Activated naive CD8-positive, alpha-beta T cell treated with anti-CD3 and anti-CD28 coated beads, Interleukin-2, amount 50 U/mL, for 24 hours (primary cell): ENCODE measurements around the gene CFAP65.

Source experiments
- ATAC-seq: fragments of 150-1000 bp; cut with Tn5 transposase; one replicate; pipeline ENCODE4 v1.10.0; 2021
- DNase-seq: peaks from one replicate; pipeline ENCODE4 v3.0.0; 2021
- H3K27ac Mint-ChIP-seq: one replicate; pipeline ENCODE4 v1.8.0; 2021; ENCODE audit warnings: mild to moderate bottlenecking, mixed read lengths
- H3K27me3 Mint-ChIP-seq: one replicate; pipeline ENCODE4 v1.8.0; 2021; ENCODE audit warnings: mixed read lengths
- H3K36me3 Mint-ChIP-seq: one replicate; pipeline ENCODE4 v1.8.0; 2021; ENCODE audit warnings: low read depth, mixed read lengths
- H3K4me1 Mint-ChIP-seq: one replicate; pipeline ENCODE4 v1.8.0; 2021; ENCODE audit warnings: mixed read lengths
- H3K4me3 Mint-ChIP-seq: one replicate; pipeline ENCODE4 v1.8.0; 2021; ENCODE audit warnings: mild to moderate bottlenecking, moderate library complexity, mixed read lengths
- H3K9me3 Mint-ChIP-seq: one replicate; pipeline ENCODE4 v1.8.0; 2021; ENCODE audit warnings: mixed read lengths

CFAP65 gene

DNA sequence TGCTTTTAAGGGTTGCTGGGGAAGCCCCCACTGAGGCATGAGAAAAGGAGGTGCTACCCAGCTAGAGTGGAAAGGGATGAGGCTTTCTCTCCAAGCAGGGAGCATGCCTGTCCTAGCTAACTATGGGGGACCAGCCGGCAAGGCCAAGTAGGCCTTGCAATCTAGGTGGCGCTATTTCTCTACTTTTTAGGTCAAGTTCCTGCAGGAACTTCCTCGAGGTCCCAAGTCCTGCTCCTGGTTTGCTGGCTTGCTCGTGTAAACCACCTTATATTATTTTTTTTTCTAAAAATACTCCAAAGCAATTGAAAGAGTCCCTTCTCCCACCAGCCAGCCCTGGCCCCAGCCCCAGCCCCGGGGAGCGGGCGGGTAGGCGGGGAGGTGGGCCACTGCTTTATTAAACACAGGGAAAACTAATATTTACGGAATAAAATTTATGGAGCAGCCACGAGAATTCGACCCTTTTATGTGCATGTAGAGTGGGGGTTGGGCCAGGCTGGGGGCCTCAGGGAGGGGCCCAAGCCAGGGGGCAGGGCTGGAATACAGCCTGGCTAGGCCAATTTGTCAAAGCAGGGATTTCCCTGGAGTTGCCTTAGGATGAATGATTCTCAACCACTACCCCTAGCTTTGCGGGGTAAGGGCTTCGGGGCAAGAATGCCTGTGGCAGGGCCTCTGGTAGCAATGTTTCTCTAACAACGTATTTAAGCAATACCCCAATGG, 32.3 kb upstream of the CFAP65 start:
- ATAC-seq (no peak), DNase-seq (peak; percentile 14)
- Mint-ChIP-seq H3K27me3 (no peaks in the 10 kb centered on the region), H3K36me3 (peaks cover 6% of the 10 kb centered on the region), H3K4me3 (no peak overlapping the region), H3K27ac (no peak overlapping the region), H3K4me1 (no peaks in the 10 kb centered on the region), H3K9me3 (no peaks in the 10 kb centered on the region)

GRCh38 chr2:219072741-219073250, 31.5 kb upstream of the CFAP65 start:
- Mint-ChIP-seq H3K36me3 (peaks cover 6% of the 10 kb centered on the region), H3K27me3 (no peaks in the 10 kb centered on the region), H3K27ac (no peak overlapping the region), H3K9me3 (no peaks in the 10 kb centered on the region), H3K4me1 (no peaks in the 10 kb centered on the region), H3K4me3 (no peak overlapping the region)
- ATAC-seq (no peak), DNase-seq (no peak)

GRCh38 chr2:219071131-219071816, 30.0 kb upstream of the CFAP65 start:
- Mint-ChIP-seq H3K27me3 (no peaks in the 10 kb centered on the region), H3K4me1 (no peaks in the 10 kb centered on the region), H3K27ac (no peak overlapping the region), H3K4me3 (no peak overlapping the region), H3K9me3 (no peaks in the 10 kb centered on the region), H3K36me3 (peaks cover 6% of the 10 kb centered on the region)
- no peak for DNase-seq
- ATAC-seq, result no peak

DNA sequence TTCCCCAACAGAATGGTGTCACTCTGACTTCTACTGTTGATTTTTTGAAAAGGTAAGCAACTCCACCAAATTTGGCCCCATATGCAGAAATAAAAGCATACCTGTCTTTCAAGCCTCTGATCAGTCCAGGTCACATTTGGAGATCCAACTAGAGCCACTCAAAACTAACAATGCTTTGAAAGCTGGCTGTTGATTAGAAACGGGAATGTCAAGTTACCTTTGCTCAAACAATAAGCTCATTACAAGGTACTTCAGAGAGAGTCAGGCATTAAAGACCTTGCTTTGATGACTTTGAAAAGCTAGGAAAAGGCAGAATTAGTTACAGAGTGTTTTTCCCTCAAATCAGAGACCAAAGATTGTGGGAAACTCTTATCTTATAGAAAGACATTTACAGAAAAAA, 24.2 kb upstream of the CFAP65 start:
- no peaks in the 10 kb centered on the region for H3K9me3 Mint-ChIP-seq
- H3K4me1 Mint-ChIP-seq, result peaks cover 2% of the 10 kb centered on the region
- peaks cover 2% of the 10 kb centered on the region for H3K36me3 Mint-ChIP-seq
- H3K27ac Mint-ChIP-seq, result no peak overlapping the region
- ATAC-seq (no peak), DNase-seq (no peak)
- peaks cover 25% of the 10 kb centered on the region for H3K27me3 Mint-ChIP-seq
- no peak overlapping the region for H3K4me3 Mint-ChIP-seq

DNA sequence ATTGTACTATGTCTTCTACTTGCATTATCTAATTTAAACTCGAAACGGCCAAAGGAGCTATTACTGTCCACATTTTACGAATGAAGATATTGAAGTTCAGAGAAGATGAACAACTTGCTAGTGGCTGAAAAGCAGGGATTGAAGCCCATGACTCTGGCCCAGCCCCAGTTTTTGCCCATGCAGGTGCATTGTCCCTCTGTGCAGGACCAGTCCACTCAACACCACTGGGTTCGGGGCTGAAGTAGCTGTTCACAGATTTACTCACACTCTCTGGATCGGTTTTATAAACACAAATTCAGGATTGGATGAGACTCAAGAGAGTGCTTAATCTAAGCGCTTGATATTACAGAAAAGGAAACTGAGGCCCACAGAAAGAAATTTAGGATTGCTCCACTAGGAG, 20.8 kb upstream of the CFAP65 start:
- ATAC-seq, result no peak
- no peak for DNase-seq
- Mint-ChIP-seq H3K4me1 (peaks cover 20% of the 10 kb centered on the region), H3K4me3 (no peak overlapping the region), H3K36me3 (peaks cover 2% of the 10 kb centered on the region), H3K9me3 (no peaks in the 10 kb centered on the region), H3K27ac (no peak overlapping the region), H3K27me3 (peaks cover 50% of the 10 kb centered on the region)

GRCh38 chr2:219060821-219061791, 19.8 kb upstream of the CFAP65 start, which contains the start of gene IHH:
Gene IHH, minus strand, starts transcription at chr2:219060921. Its CDS starts 454 bp downstream, at chr2:219060467.
- Mint-ChIP-seq H3K4me3 (peak within 1 kb of the TSS; percentile 33), H3K36me3 (peaks cover 2% of the 10 kb centered on the region), H3K4me1 (peaks cover 20% of the 10 kb centered on the region), H3K27me3 (peaks cover 56% of the 10 kb centered on the region), H3K9me3 (no peaks in the 10 kb centered on the region), H3K27ac (no peak within 1 kb of the TSS)
- ATAC-seq (no peak), DNase-seq (peak; percentile 12)

GRCh38 chr2:219059725-219060682, 18.7 kb upstream of the CFAP65 start:
- H3K4me1 Mint-ChIP-seq, result peaks cover 20% of the 10 kb centered on the region
- ATAC-seq (no peak), DNase-seq (peak; percentile 11)
- H3K27ac Mint-ChIP-seq, result no peak overlapping the region
- H3K4me3 Mint-ChIP-seq, result peak overlapping the region; percentile 33
- H3K9me3 Mint-ChIP-seq, result no peaks in the 10 kb centered on the region
- H3K27me3 Mint-ChIP-seq, result peaks cover 60% of the 10 kb centered on the region
- peaks cover 2% of the 10 kb centered on the region for H3K36me3 Mint-ChIP-seq

- peak overlapping the region; percentile 24 for H3K4me3 Mint-ChIP-seq
- ATAC-seq (no peak), DNase-seq (no peak)
- peaks cover 20% of the 10 kb centered on the region for H3K4me1 Mint-ChIP-seq
- H3K36me3 Mint-ChIP-seq, result peaks cover 2% of the 10 kb centered on the region
- H3K9me3 Mint-ChIP-seq, result no peaks in the 10 kb centered on the region
- peaks cover 59% of the 10 kb centered on the region for H3K27me3 Mint-ChIP-seq
- no peak overlapping the region for H3K27ac Mint-ChIP-seq
Measured at GRCh38 chr2:219059375-219059724, 18.0 kb upstream of the CFAP65 start.

- DNase-seq, result no peak
- H3K9me3 Mint-ChIP-seq, result no peaks in the 10 kb centered on the region
- peaks cover 20% of the 10 kb centered on the region for H3K4me1 Mint-ChIP-seq
- H3K4me3 Mint-ChIP-seq, result no peak overlapping the region
- H3K36me3 Mint-ChIP-seq, result no peaks in the 10 kb centered on the region
- ATAC-seq, result no peak
- H3K27ac Mint-ChIP-seq, result no peak overlapping the region
- peaks cover 61% of the 10 kb centered on the region for H3K27me3 Mint-ChIP-seq
Measured at GRCh38 chr2:219058541-219059374, 17.4 kb upstream of the CFAP65 start.

GRCh38 chr2:219057709-219058540, 16.6 kb upstream of the CFAP65 start:
- peak; percentile 91 for ATAC-seq
- no peaks in the 10 kb centered on the region for H3K9me3 Mint-ChIP-seq
- peak overlapping the region; percentile 11 for H3K4me3 Mint-ChIP-seq
- H3K4me1 Mint-ChIP-seq, result peaks cover 20% of the 10 kb centered on the region
- H3K27me3 Mint-ChIP-seq, result peaks cover 57% of the 10 kb centered on the region
- DNase-seq, result peak; percentile 82
- no peak overlapping the region for H3K27ac Mint-ChIP-seq
- no peaks in the 10 kb centered on the region for H3K36me3 Mint-ChIP-seq

DNA sequence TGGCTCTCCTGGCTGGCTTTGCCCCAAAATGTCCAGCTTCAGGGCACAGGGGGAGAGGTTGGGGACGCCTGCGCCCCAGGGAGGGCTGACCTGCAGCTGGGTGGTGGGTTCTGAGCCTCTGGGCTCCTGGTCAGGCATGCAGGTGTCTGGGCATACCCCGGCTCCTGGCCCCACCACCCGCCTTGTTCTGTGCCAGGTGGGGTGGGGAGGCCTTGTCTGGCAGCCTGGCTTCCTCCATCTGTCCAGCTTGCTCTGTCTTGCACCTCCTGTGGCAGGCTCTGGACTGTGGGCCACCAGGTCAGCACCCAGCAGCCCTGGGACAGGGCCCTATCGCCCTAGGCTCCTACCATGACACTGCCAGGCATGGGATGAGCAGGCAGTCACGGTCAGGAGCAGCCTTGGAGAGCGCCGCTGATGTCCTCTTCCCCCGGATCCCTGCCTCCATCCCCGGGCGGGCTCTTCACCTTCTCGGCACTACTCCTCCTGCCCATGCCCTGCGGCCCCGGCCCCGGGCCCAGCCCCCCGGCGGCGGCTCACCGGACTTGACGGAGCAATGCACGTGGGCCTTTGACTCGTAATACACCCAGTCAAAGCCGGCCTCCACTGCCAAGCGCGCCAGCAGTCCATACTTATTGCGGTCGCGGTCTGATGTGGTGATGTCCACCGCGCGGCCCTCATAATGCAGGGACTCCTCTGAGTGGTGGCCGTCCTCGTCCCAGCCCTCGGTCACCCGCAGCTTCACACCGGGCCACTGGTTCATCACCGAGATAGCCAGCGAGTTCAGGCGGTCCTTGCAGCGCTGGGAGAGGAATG, 15.8 kb upstream of the CFAP65 start:
- H3K4me3 Mint-ChIP-seq, result no peak overlapping the region
- DNase-seq (no peak), ATAC-seq (no peak)
- no peaks in the 10 kb centered on the region for H3K9me3 Mint-ChIP-seq
- H3K27ac Mint-ChIP-seq, result no peak overlapping the region
- H3K36me3 Mint-ChIP-seq, result no peaks in the 10 kb centered on the region
- H3K27me3 Mint-ChIP-seq, result peaks cover 49% of the 10 kb centered on the region
- H3K4me1 Mint-ChIP-seq, result peaks cover 20% of the 10 kb centered on the region
